NCI-H128 (cell line): Measurements from ENCODE around the gene DBI.

Experiments
- DNase-seq: peaks from one replicate; lab custom pipeline; 2025; ENCODE audit not compliant: unreplicated experiment; lab: John Stamatoyannopoulos, UW

The DBI gene

DNA sequence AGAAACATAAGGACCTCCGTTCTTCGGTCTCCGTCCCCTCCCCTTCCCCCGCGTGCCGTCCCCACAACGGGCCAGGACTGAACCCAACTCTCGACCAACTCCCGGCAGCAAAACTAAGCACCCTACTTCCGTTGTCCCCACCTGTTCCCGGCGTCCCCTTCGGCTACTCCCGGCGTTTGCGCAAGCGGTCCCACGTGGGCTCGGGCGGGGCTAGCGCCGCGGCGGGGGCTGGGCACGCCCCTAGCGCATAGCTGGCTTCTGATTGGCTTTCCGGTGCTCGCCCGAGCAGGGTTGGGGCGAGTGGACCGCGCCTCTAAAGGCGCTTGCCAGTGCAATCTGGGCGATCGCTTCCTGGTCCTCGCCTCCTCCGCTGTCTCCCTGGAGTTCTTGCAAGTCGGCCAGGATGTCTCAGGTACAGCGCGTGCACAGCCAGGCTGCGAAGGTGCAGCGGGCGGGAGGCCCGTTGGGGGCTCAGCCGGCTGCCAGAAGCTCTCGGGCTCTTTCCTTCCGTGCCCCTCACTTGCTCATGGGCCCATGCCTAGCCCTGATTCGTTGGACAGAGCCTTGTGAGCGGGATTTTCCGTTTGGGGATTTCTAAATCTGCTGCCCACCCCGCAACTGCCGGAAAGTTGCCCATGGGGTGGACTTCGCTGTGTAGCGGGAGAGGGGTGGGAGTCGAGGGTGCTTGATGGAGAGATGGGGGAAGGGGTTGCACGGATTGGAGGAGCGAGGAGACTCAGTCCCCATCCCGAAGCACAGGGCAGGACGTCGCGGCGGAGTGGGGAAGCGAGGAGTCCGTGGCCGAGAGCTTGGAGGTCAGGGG, at the start of gene DBI, which contains the start of gene C2orf76:
TSS of gene DBI (plus strand) at position 329 of the 823 bp plus-strand sequence. CDS start at position 404, 75 bp downstream.
TSS of gene C2orf76 (minus strand) at position 186 of the 823 bp plus-strand sequence. CDS start 26,875 bp downstream, outside the sequence.
- DNase-seq = peak; percentile 86

DNA sequence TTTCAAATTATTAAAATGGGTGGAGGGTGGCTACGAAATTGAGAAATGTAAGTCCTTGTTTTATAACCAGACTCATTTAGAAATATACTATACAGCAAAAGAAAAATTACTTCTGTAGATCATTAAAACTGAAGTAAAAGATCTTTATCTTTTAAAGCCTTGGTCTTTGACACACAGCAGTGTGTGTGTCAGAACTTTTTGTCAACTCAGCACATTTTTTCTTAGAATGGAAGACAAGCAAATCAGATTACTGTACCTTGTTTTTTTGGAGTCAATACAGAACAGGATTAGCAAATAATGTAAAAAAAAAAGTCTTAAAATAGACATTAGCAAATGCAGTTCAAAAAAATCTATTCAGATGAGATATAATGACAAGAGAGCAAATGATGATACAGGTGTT, 49.2 kb upstream of the DBI start:
- DNase-seq = no peak

DNA sequence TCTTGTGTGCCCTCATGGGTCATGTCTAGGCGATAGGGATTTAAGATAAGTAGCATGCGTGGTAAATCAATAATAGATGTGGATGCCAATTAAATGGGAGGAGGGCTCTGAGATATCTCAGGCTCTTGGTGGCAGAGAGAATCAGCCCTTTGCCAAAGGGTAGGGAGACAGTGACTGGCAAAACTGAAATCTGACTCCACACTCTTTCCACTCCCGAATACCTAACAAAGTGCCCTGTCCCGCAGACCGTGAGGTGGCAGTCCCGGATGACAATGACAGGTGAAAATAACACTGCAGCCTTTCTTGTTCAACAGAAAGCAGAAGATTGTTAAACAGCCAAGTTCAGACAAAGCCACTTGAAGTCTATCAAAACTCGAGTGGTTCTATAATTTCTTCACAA, 47.2 kb upstream of the DBI start:
- DNase-seq = no peak

DNA sequence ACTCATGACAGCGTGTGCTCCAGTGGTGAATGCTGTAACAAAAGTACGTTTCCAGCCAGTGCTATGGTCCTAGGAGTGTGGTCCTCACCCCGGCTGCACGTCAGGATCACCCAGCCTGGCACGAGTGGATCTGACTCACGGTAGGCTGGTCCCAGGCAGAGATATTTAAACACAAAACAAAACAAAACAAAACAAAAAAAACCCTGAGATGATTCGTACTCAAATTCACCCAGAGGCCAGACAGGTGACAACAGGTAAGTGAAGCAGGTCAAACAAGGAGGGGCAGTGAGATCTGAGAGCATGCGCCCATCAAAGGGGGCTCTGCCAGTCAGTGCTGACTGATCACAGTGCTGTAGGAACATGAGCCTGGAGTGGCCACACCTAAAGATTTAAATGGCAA, 43.3 kb upstream of the DBI start:
- DNase-seq = no peak

DNA sequence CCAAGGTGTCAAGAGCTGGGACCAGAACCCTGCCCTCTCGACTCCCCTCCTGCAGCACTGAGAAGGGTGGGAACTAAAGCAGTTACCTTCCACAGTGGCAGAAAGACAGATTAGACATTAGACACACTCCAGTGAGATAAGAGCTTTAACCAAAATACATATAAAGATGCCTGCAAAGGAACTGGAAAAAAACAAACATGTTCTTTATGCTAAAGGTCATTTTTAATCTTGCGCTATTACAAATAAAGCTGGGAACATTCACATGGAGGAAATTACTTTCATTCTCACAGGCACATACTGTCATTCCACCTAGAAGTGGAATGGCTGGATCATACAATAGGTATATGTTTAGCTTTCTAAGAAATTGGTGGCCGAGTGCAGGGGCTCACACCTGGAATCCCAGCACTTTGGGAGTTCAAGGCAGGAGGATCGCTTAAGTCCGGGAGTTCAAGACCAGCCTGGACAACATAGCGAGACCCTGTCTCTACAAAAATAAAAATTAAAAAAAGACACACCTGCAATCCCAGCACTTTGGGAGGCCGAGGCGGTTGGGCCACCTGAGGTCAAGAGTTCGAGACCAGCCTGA, 42.0 kb upstream of the DBI start:
- no peak for DNase-seq

DNA sequence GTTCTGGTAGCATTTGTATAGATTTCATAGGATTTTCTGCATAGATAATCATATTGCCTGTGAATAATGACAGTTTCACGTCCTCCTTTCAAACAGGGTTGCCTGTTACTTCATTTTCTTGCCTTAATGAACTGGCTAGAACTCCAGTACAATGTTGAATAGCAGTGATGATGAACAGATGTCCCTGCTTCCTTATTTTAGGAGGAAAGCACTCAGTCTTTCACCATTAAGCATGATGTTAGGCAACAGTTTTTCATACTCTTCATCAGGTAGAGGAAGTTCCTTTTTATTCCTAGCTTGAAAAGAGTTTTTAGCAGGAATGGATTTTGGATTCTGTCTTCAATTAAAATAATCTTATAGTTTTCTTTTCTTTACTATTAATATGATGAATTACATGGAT, 39.8 kb upstream of the DBI start:
- DNase-seq = no peak

DNA sequence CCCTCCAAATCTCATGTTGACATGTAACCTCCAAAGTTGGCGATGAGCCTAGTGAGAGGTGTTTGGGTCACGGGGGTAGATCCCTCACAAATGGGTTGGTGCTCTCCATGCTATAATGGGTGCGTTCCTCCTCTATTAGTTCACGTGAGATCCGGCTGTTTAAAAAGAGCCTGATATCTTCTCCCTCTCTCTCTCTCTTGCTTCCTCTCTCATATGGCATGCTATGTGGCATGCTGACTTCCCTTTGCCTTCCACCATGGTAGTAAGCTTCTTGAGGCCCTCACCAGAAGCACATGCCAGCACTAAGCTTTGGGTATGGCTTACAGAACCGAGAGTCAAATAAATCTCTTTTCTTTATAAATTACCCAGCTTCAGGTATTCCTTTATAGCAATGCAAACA, 39.3 kb upstream of the DBI start:
- DNase-seq = no peak

DNA sequence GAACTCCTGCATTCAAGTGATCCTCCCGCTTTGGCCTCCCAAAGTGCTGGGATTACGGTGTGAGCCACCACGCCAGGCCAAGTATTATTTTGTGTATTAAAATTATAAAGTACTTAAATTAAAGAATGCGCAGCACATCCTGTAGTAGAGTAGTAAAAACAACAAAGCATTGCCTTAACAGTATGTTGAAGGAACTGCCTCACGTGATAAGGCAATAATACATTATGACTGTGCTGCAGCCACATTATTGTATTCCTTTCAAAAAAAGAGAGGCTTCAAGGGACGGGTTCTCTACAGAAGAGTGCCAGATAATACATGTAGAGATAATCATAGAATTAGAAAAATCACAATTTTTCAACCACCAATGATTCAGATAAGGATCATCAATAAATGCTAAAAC, 33.8 kb upstream of the DBI start:
- DNase-seq = no peak

DNA sequence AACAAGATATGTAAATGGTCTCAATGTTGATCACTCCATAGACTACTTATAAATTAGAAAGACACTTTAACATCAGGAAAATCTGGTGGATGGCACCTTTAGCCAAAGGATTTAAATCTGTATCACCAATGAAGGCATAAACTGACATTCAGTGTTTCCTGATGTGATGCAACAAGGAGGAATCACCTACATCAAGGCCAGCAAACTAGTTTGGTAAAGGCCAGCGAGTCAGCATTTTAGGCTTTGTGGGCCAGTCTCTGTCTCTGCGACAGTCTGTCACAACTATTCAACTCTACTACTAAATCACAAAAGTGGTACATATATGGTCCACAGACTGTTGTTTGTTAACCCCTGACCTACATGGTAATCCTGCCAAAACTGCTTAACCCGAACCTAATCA, 33.4 kb upstream of the DBI start:
- DNase-seq = no peak

DNA sequence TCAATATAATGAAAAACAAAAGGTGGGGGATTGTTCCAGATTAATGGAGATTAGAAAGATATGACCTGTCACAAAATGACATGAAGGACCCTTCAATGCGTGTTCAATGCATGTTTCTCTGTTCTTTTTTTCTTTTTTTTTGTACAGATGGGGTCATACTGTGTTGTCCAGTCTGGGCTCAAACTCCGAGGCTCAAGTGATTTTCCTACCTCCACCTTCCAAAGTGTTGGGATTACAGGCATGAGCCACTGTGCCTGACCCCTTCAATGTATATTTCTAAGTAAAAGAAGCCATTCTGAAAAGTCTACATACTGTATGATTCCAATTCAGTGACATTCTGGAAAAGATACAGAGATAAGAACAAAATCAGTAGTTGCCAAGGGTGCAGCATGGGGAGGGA, 32.9 kb upstream of the DBI start:
- DNase-seq = no peak

DNA sequence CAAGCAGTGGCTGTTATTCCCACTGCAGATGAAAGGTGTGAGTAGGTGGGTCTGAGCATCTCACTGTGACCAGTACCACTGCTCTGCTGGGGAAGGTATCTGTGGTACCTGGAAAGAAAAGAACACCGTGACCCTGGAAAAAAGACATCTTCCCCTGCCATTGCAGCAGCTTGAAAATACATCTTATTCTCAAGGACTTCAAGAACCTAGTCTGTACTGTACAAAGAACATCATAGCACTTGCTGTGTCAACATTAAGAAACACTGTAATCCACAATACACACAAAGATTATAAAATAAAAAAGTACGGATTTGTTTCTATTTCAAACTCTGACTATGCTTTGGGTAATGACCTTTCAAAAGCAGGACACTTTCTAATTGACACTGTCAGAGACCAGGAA, 29.0 kb upstream of the DBI start:
- no peak for DNase-seq

DNA sequence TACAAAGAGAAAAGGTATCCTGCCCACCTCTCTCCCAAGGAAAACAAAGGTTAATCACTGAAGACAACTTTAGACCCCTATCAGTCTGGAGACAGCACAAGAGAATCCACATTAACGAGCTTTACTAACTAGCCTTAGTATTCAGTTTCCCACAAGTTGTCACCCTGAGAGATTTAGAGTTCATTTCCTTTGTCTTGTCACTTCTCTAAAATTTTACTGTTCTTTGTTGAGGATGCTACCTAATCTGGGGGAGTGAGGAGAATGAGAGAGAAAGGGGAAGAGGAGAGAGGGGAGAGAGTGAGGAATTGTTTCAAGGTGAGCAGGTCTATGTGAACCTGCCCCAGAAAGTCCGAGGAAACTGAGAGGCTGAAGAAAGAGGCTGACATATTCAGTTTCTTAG, 28.5 kb upstream of the DBI start:
- no peak for DNase-seq

DNA sequence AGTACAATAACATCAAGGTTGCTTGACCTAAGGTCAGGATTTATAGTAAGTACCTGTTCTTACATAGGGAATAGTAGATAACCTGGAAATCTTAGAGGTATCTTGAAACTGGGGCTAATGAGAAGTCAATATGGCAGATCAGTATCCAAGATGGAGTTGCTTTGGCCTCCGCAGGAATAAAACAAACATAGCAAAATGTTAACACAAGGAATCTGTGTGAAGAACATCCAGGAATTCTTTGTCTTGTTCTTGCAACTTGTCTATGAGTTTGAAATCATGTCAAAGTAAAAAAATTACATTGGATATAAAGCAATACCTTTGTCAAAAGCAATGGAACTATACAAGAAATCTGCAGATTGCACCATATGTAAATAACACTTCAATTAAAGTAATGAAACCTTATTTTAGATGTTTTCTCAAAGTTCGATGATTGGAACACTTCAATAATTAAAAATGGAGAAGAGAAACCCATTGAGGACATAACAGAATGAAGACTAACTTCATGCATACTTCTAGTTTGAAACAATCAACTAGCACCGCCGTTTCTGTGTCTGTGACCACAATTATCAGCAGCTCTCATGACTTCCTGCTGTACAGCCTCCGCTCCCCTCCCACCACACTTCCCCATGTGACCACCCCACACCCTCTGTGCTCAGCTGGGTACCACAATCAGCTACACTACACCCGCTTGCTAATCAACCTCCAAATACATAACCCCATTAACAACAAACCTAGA, 27.8 kb upstream of the DBI start:
- no peak for DNase-seq

DNA sequence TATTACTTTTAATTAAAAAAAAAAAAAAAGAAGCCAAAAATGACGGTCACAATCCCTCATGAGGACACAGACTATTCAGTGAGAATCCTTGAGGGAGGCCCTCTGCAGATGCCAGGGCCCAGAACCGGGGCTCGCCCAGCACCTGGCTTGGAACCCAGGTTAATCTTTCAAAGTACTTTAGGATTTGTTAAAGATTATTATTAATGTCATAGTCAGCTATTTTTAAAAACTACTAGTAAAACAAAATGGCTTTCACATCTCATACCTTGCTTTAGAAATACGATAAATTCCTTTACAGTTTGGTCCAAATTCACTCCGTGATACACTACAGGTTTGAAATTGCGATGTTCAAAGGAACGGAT, 27.2 kb upstream of the DBI start:
- no peak for DNase-seq

DNA sequence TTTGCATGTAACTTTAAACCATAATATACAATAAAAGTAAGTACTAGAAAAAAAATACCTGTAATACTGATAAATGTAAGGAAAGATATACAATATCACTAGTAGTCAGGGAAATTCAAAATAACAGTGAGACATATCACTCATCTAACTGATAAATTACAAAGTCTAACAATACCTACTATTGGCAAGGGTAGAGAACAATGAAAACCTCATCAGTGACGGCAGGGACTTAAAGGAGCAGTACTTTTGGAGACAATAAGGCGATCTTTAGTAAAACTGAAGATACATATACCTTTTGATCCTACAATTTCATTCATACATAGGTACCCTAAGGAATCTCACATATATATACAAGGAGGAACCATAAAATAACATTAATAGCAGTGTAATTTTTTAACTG, 25.1 kb upstream of the DBI start:
- no peak for DNase-seq

DNA sequence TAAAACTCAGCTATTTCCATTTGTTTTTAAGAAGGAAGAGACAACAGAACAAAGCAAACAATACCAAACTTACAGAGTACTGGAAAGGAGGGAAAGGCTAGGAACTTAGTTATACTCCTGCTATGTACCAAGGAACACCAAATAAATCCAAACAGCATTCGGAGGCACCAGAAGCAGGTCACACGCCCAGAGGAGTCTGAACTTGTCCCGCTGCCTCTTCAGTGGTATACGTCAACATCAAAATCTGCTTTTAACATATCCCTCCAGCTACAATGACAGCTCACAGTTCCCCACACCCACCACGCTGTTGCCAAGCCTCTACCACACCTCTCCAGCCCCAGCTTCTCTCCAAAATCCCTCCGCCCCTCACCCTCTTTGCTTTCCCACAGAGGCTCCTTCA, 17.5 kb upstream of the DBI start:
- no peak for DNase-seq

DNA sequence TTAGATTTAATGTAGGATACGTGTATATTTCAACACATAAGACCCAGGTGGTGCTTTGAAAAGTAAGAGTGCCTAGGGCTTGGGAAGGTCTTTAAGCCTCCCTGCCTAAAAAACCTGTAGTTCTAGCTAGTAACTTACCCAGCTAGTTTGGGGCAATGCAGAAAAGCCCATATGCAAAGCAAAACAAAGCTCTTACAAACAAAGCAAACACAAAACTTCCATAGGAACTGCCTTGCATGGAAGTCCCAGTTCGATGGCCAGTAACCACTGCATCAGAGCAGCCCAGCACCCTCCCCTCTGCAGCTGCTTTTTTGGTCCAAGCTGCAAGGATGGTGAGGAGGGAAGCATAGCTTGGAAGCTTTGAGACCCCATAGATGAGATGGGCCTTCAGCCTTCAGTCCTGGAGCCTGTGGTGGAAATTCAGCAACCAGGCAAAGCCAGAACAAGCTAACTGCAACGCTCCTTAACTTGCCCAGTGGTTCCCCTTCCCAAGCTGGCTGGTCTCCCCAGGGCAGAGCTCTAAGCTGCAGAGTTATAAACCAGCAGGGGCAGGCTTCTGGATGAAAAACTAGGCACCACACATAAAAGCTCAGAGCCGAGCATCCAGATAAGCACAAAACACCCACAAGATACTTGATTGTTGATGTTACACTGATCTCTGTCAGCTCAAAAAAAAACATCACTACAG, 16.3 kb upstream of the DBI start:
- no peak for DNase-seq

DNA sequence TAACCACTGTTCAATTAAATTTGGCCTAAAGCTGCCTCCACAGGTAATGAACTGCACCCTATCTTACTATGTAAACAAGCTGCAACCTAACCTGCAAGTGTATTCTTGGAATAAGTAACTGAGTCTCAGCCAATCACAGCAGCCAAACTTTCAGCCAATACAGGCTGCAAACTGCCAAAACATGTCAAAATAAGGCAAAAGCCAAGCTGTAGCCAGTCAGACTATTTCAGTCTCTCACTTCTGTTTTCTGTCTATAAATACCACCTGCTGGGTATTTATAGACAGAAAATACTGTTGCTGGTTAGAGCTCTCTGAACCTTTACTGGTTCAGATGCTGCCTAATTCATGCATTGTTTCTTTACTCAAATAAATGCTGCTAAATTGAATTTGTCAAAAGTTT, 14.4 kb upstream of the DBI start:
- DNase-seq = no peak

DNA sequence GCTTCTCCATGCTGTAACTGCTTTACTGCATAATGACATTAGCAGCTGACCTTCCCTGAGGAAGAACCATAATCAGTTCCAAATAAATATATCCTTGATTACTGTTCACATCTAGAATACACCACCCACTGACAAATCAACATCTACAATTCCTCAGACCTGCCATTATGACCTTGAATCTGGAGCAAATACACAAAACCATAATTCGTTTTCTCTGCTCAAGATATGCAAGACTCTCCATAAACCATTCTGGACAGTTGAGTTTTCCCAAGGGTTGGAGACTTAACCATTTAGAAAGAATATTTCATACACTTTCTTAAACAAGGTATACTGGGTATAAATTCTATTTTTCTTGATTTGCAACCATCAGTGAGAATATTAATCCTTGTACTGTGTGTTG, 11.9 kb upstream of the DBI start:
- no peak for DNase-seq

DNA sequence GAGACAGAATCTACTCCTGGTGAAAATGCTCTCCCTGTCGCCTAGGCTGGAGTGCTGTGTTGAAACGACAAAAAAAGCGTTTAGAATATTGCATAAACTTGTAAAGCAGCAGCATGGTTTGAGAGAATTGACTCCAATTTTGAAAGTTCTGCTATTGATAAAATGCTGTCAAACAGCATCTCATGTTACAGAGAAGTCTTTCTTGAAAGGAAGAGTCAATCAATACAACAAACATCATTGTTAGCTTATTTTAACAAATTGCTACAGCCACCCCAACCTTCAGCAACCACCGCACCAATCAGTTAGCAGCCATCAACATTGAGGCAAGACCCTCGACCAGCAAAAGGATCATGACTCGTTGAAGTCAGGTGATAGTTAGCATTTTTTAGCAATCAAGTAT, 7.0 kb upstream of the DBI start:
- no peak for DNase-seq

DNA sequence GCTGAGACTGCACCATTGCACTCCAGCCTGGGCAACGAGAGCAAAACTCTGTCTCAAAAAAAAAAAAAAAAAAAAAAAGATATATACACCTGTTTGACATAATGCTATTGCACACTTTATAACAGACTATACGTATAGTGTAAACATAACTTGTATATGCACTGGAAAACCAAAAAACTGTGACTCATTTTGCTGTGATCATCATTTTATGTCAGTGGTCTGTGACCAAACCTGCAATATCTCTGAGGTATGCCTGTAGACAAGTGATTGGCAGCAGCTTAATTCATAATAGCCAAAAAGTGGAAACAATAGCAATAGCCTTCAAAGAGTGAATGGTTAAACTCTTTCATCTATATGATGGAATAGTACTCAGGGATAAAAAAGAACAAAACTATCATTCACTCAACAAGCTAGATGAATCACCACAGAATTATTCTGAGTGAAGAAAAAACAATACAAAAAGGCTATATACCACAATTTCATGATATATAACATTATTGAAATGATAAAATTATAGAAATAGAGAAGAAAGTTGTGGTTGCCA, 6.3 kb upstream of the DBI start:
- DNase-seq = no peak
